SK-N-MC (cell line): Measurements from ENCODE around the gene RNASE7.

Source experiments
- DNase-seq: peaks from one replicate; pipeline ENCODE4 v3.0.0-alpha.2; 2011; ENCODE audit warnings: low read depth, low spot score
- H3K27ac ChIP-seq: fragments of 200-600 bp; sonication (generic); 2 replicates; pipeline ENCODE4 v1.5.1; 2016; ENCODE audit warnings: mixed run types
- H3K36me3 ChIP-seq: fragments of 200-600 bp; sonication (generic); 2 replicates; pipeline ENCODE4 v1.6.1; 2017; ENCODE audit warnings: antibody characterized with exemption, low read length, mixed read lengths; ENCODE audit not compliant: insufficient read depth
- H3K4me3 ChIP-seq: fragments of 200-600 bp; sonication (generic); 2 replicates; pipeline ENCODE4 v1.5.1; 2016
- H3K9ac ChIP-seq: fragments of 200-600 bp; sonication (generic); 2 replicates; pipeline ENCODE4 v1.8.0; 2017; ENCODE audit warnings: mixed run types, mixed read lengths; ENCODE audit not compliant: insufficient read length
- H3K9me3 ChIP-seq: fragments of 200-600 bp; sonication (generic); 2 replicates; pipeline ENCODE4 v1.6.1; 2017; ENCODE audit warnings: low read depth, mild to moderate bottlenecking, antibody characterized with exemption, low read length, moderate library complexity, mixed read lengths
- EZH2 ChIP-seq: fragments of 200-600 bp; sonication (generic); IDR thresholded peaks from one replicate; pipeline ENCODE4 v1.6.1; 2017; ENCODE audit warnings: antibody characterized with exemption
- FOXP2 ChIP-seq: optimal IDR thresholded peaks from 2 replicates; pipeline ENCODE3; 2011; ENCODE audit warnings: mild to moderate bottlenecking, moderate library complexity; ENCODE audit not compliant: insufficient read depth; ENCODE audit errors: extremely low read length, control extremely low read depth
- POLR2AphosphoS5 ChIP-seq: IDR thresholded peaks from 2 replicates; pipeline ENCODE4 v1.6.1; 2012; ENCODE audit warnings: mild to moderate bottlenecking, low read depth, low read length, borderline replicate concordance

The RNASE7 gene

GRCh38 chr14:21041676-21042433 is at the start of gene RNASE7:
Gene RNASE7, plus strand, starts transcription at chr14:21042362. Its CDS starts 631 bp downstream, at chr14:21042993.
- TF ChIP-seq EZH2, result no peak
- TF ChIP-seq FOXP2, result no peak
- TF ChIP-seq POLR2AphosphoS5, result no peak
- Histone ChIP-seq H3K27ac (no peak within 1 kb of the TSS), H3K36me3 (no peaks in the 10 kb centered on the region), H3K4me3 (no peak within 1 kb of the TSS), H3K9ac (no peak within 1 kb of the TSS), H3K9me3 (no peaks in the 10 kb centered on the region)
- DNase-seq, result no peak

- Histone ChIP-seq H3K9ac (no peak overlapping the region), H3K9me3 (no peaks in the 10 kb centered on the region), H3K27ac (no peak overlapping the region), H3K36me3 (peaks cover 51% of the 10 kb centered on the region), H3K4me3 (no peak overlapping the region)
- no peak for DNase-seq
- TF ChIP-seq POLR2AphosphoS5 (no peak), FOXP2 (no peak), EZH2 (no peak)
Measured at GRCh38 chr14:20996521-20996920, 45.6 kb upstream of the RNASE7 start.

- Histone ChIP-seq H3K9ac (no peak overlapping the region), H3K4me3 (no peak overlapping the region), H3K9me3 (no peaks in the 10 kb centered on the region), H3K36me3 (peaks cover 46% of the 10 kb centered on the region), H3K27ac (no peak overlapping the region)
- DNase-seq, result no peak
- TF ChIP-seq POLR2AphosphoS5 (no peak), FOXP2 (no peak), EZH2 (no peak)
Measured at GRCh38 chr14:20997115-20997514, 45.0 kb upstream of the RNASE7 start.

GRCh38 chr14:20997564-20997963 is 44.6 kb upstream of the RNASE7 start:
- H3K4me3 ChIP-seq, result no peak overlapping the region
- H3K9me3 ChIP-seq, result no peaks in the 10 kb centered on the region
- no peak overlapping the region for H3K27ac ChIP-seq
- no peak for DNase-seq
- peaks cover 41% of the 10 kb centered on the region for H3K36me3 ChIP-seq
- no peak overlapping the region for H3K9ac ChIP-seq
- no peak for TF ChIP-seq FOXP2
- TF ChIP-seq EZH2, result no peak
- no peak for TF ChIP-seq POLR2AphosphoS5

GRCh38 chr14:20998139-20998538 is 44.0 kb upstream of the RNASE7 start:
- H3K9ac ChIP-seq, result no peak overlapping the region
- peaks cover 36% of the 10 kb centered on the region for H3K36me3 ChIP-seq
- H3K4me3 ChIP-seq, result no peak overlapping the region
- no peaks in the 10 kb centered on the region for H3K9me3 ChIP-seq
- DNase-seq, result no peak
- TF ChIP-seq EZH2, result no peak
- TF ChIP-seq POLR2AphosphoS5, result no peak
- TF ChIP-seq FOXP2, result no peak
- H3K27ac ChIP-seq, result peak overlapping the region; percentile 52; the same call in 1 of the 2 replicates

- Histone ChIP-seq H3K27ac (peak within 1 kb of the TSS; percentile 52; the same call in 1 of the 2 replicates), H3K4me3 (peak within 1 kb of the TSS; percentile 32)
- DNase-seq, result no peak
Measured at GRCh38 chr14:20998674-20999366, 43.3 kb upstream of the RNASE7 start, which contains the start of gene SLC39A2. Gene SLC39A2, plus strand, starts transcription at chr14:20999293. Its CDS starts 154 bp downstream, at chr14:20999447.

GRCh38 chr14:20999591-20999990 is 42.6 kb upstream of the RNASE7 start:
- TF ChIP-seq FOXP2, result no peak
- no peak for TF ChIP-seq EZH2
- no peak for TF ChIP-seq POLR2AphosphoS5
- peaks cover 23% of the 10 kb centered on the region for H3K36me3 ChIP-seq
- no peak overlapping the region for H3K4me3 ChIP-seq
- no peak for DNase-seq
- no peak overlapping the region for H3K9ac ChIP-seq
- no peak overlapping the region for H3K27ac ChIP-seq
- H3K9me3 ChIP-seq, result no peaks in the 10 kb centered on the region

More at GRCh38 chr14:20998674-20999366, 43.3 kb upstream of the RNASE7 start, which contains the start of gene SLC39A2:
- peaks cover 31% of the 10 kb centered on the region for H3K36me3 ChIP-seq
- TF ChIP-seq EZH2 (no peak), FOXP2 (no peak), POLR2AphosphoS5 (no peak)
- H3K9me3 ChIP-seq, result no peaks in the 10 kb centered on the region
- no peak within 1 kb of the TSS for H3K9ac ChIP-seq

- Histone ChIP-seq H3K9me3 (no peaks in the 10 kb centered on the region), H3K4me3 (no peak overlapping the region), H3K9ac (no peak overlapping the region), H3K27ac (no peak overlapping the region), H3K36me3 (peaks cover 7% of the 10 kb centered on the region)
- DNase-seq, result no peak
- TF ChIP-seq EZH2 (no peak), POLR2AphosphoS5 (no peak), FOXP2 (no peak)
Measured at GRCh38 chr14:21001218-21001617, 40.9 kb upstream of the RNASE7 start.
